Thyroid gland (tissue), 4 donors: ENCODE measurements around the gene LMBR1. TPM values are rescaled to one million over a fixed set of nuclear protein-coding genes. Genes with fewer than 3 reads are reported as not detected.

Experiments used
- DNase-seq, 2 donors: peaks; one replicate each; pipeline ENCODE4 v3.0.0-alpha.2; 2019
- H3K27ac ChIP-seq, 3 donors: fragments of 200-600 bp; sonication (generic); 1 replicate in 2 of 3; 2 replicates in 1 of 3; pipeline ENCODE4 v1.5.1; 2016 to 2019; ENCODE audit warnings: mild to moderate bottlenecking in 1 of 3, moderate library complexity in 1 of 3
- H3K27me3 ChIP-seq: fragments of 200-600 bp; sonication (generic); one replicate; pipeline ENCODE4 v1.5.1; 2019
- H3K36me3 ChIP-seq, 2 donors: fragments of 200-600 bp; sonication (generic); one replicate each; pipeline ENCODE4 v1.5.1; 2016 to 2019
- H3K4me1 ChIP-seq, 2 donors: fragments of 200-600 bp; sonication (generic); one replicate each; pipeline ENCODE4 v1.5.1; 2017 to 2019
- H3K4me3 ChIP-seq, 3 donors: fragments of 200-600 bp; sonication (generic); replicated peaks in 1 of 3; 1 replicate in 2 of 3; 2 replicates in 1 of 3; pipeline ENCODE4 v1.5.1; 2016; ENCODE audit warnings: mild to moderate bottlenecking in 1 of 3
- H3K9me3 ChIP-seq: fragments of 200-600 bp; sonication (generic); one replicate; pipeline ENCODE4 v1.5.1; 2017
- POLR2A ChIP-seq, 2 donors: fragments of 450-650 bp; IDR thresholded peaks; one replicate each; pipeline ENCODE4 v1.6.1; 2017; ENCODE audit warnings: antibody characterized with exemption in 2 of 2, mild to moderate bottlenecking in 2 of 2, moderate library complexity in 1 of 2
- WGBS, 2 donors: methylation state at CpG; one replicate each; pipeline ENCODE4 v1.1.5; 2017; 5-methylcytosine and 5-hydroxymethylcytosine counted together
- intact Hi-C: fragments of 100-400 bp; cut with DNase I; formaldehyde crosslinking; loops from one replicate; pipeline ENCODE4 v1.15.1; 2023
- total RNA-seq, 4 donors: library from RNA; depleted of rRNA; stranded (reverse); fragments of >200 nt; gene quantifications; one replicate each; pipeline ENCODE4 v1.2.3, GENCODE V29; 2016
- TF ChIP-seq, protein P1 (sequence below), 6 experiments: fragments of 200-600 bp in 3 of 6; fragments of 450-650 bp in 3 of 6; sonication (generic) in 3 of 6; IDR thresholded peaks; one replicate each; pipeline ENCODE4 v1.5.1; 2016 to 2019; ENCODE audit warnings: antibody characterized with exemption in 6 of 6, mild to moderate bottlenecking in 2 of 6, inconsistent platforms in 1 of 6, moderate library complexity in 1 of 6

Gene LMBR1
- total RNA-seq, 4 donors from 2014 or later, result 73.9 to 205 (median 113) TPM

DNA sequence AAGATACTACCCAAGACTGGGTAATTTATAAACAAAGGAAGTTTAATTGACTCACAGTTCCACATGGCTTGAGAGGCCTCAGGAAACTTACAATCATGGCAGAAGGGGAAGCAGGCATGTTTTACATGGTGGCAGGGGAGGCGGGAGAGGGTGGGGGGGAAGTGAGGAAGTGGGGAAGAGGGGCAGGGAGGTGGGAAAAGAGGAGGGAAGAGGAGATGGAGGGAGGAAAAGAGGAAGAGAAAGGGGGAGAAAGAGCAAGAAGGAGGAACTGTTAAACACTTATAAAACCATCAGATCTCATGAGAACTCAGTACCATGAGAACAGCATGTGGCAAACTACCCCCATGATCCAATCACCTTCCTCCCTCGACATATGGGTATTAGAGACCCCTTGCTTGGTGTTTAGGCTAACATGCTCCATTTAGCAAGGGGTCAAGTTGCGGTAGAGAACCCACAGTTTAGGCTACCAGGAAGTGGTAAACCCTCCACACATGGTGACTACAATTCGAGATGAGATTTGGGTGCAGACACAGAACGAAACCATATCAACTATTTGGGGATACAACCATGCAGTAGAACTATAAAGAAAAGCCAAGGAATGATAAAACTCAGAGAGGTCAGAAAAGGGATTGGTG is 3.5 kb upstream of the LMBR1 start:
- no peaks in the 10 kb centered on the region for H3K9me3 ChIP-seq
- intact Hi-C loops, result no loop called here
- H3K27me3 ChIP-seq, result no peaks in the 10 kb centered on the region
- no peak overlapping the region for H3K4me3 ChIP-seq
- TF ChIP-seq, protein P1, sequence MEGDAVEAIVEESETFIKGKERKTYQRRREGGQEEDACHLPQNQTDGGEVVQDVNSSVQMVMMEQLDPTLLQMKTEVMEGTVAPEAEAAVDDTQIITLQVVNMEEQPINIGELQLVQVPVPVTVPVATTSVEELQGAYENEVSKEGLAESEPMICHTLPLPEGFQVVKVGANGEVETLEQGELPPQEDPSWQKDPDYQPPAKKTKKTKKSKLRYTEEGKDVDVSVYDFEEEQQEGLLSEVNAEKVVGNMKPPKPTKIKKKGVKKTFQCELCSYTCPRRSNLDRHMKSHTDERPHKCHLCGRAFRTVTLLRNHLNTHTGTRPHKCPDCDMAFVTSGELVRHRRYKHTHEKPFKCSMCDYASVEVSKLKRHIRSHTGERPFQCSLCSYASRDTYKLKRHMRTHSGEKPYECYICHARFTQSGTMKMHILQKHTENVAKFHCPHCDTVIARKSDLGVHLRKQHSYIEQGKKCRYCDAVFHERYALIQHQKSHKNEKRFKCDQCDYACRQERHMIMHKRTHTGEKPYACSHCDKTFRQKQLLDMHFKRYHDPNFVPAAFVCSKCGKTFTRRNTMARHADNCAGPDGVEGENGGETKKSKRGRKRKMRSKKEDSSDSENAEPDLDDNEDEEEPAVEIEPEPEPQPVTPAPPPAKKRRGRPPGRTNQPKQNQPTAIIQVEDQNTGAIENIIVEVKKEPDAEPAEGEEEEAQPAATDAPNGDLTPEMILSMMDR (IDR thresholded peaks at IDR 0.05), result no peak
- no peak for TF ChIP-seq POLR2A (IDR thresholded peaks at IDR 0.05)
- WGBS, 2 donors, result 86 to 88% methylated on average over 5 of the region's 5 CpGs
- no peak for DNase-seq
- H3K36me3 ChIP-seq, result no peaks in the 10 kb centered on the region
- H3K27ac ChIP-seq, result no peak overlapping the region
- H3K4me1 ChIP-seq, result peaks cover 13 to 28% of the 10 kb centered on the region in 2 donors

DNA sequence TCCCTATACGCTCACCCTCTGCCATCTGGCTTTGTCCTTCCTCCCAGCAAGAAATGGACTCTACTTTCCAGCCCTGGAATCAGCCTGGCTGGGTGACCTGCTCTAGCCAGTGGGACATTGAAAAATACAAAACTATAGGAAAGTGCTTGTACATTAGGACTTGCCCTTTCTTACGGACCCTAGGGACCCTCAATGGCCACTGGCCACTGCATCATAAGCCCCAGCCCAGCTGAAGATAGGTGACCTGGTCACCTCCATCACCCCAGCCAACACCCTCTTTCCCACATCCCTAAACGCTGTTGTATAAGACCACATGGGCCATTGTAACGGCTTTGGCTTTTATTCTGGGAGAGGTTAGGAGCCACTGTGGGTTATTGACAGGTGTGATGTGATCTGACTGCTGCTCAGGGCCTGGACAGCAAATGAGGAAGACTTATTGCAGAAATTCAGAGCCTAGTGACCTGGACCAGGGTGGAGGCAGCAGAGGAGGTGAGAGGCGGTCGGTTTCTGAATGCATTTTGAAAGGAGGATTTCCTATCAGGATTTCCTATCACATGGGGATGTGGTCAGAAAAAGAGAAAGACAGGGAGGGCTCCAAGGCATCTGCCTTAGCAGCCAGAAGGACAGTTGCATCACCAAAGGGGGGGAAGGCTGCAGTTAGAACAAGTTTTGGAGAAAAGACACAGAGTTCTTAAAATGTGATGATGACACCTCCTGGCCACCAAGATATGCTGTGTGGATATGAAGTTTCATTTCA is 2.2 kb upstream of the LMBR1 start:
- intact Hi-C loops, result no loop called here

DNA sequence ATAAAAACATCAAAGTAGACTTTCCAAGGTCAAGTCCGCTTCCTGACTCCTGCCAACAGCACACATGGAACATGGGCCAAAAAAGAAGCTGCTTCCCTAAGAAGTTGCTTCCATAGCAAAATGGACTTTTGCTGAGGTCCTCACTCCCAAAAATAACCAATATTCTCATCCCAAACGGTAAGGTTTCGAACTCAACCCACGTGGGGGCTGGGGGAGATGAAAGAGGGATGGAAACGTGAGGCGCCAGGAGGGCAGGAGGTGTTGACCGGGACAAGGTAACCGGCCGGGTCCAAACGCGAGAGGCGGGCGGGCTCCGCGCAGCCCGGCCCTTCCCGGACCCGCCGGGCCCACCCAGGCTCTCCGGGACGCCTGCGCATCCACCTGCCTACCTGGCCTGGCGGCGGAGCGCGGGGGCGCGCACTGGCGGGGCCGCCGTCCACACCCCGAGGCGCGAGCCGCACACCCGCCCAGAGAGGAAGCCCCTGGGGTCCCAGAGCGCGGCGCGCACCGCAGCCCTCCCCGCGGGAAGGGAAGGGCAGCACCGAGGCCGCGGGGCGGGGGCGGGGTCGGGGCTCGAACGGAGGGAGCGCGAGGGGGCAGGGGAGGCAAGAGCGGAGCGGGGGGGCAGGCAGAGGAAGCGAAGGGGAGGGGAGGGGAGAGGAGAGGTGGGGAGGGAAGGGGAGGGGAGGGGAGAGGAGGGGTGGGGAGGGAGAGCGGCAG is 742 bp downstream of the LMBR1 start:
- Histone ChIP-seq H3K9me3 (no peaks in the 10 kb centered on the region), H3K27ac (peak overlapping the region; percentile 86 to 88 (median 86)), H3K4me3 (peak overlapping the region; percentile 29 to 78 (median 75)), H3K27me3 (no peaks in the 10 kb centered on the region), H3K36me3 (no peaks in the 10 kb centered on the region), H3K4me1 (peaks cover 9 to 13% of the 10 kb centered on the region in 2 donors)
- DNase-seq, result peak; percentile 48 to 59
- TF ChIP-seq, protein P1 (IDR thresholded peaks at IDR 0.05), result no peak
- TF ChIP-seq POLR2A (IDR thresholded peaks at IDR 0.05), result peak in 1 of 2 donors; percentile 8
- 3 to 8% methylated on average over 6 to 20 of the region's 57 CpGs for WGBS, 2 donors
- intact Hi-C loops, result no loop called here

More for the DNA sequence above, 2.2 kb upstream of the LMBR1 start:
- Histone ChIP-seq H3K36me3 (no peaks in the 10 kb centered on the region), H3K4me3 (no peak overlapping the region), H3K27ac (peak overlapping the region in 1 of 3 donors; percentile 56), H3K4me1 (peaks cover 13 to 28% of the 10 kb centered on the region in 2 donors), H3K9me3 (no peaks in the 10 kb centered on the region), H3K27me3 (no peaks in the 10 kb centered on the region)
- DNase-seq, result no peak
- 83 to 85% methylated on average over 6 of the region's 6 CpGs for WGBS, 2 donors
- no peak for TF ChIP-seq POLR2A (IDR thresholded peaks at IDR 0.05)
- TF ChIP-seq, protein P1 (IDR thresholded peaks at IDR 0.05), result no peak

DNA sequence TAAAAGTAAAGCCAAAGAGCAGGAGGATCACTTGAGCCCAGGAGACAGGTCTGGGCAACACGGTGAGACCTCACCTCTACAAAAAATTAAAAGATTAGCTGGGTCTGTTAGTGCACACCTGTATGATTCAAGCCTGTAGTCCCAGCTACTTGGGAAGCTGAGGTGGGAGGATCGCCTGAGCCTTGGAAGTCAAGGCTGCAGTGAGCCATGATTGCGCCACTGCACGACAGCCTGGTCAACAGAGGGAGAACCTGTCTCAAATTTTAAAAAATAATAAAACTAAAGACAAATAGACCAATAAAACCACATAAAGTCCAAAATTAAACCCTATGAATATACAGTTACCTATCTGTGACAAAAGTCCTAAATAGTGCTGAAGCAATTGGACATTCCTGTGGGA is 3.2 kb downstream of the LMBR1 start:
- DNase-seq, result no peak
- intact Hi-C loops, result no loop called here
- TF ChIP-seq, protein P1 (IDR thresholded peaks at IDR 0.05), result no peak
- TF ChIP-seq POLR2A (IDR thresholded peaks at IDR 0.05), result no peak
- Histone ChIP-seq H3K9me3 (no peaks in the 10 kb centered on the region), H3K4me3 (no peak overlapping the region), H3K4me1 (peaks cover 6 to 13% of the 10 kb centered on the region in 2 donors), H3K36me3 (no peaks in the 10 kb centered on the region), H3K27ac (no peak overlapping the region), H3K27me3 (no peaks in the 10 kb centered on the region)
- WGBS, 2 donors, result 93 to 94% methylated on average over 4 of the region's 4 CpGs
